A549 (cell line): ENCODE results near the gene RSRC2. TPM values are rescaled to one million over a fixed set of nuclear protein-coding genes. Genes with fewer than 3 reads are reported as not detected.
"Not testable (repeated sequence)": the region's sequence is repeated elsewhere in the genome, so short reads cannot be mapped to it uniquely, and the experiment has no call there.

Experiments
- ATAC-seq, 2 experiments: fragments of 200-7000 bp in 1 of 2; fragments of >200 bp in 1 of 2; cut with Nextera tagmentation in 1 of 2; cut with Tn5 transposase in 1 of 2; 3 replicates each; pipeline versions ENCODE4 v1.8.0 to v1.9.1; 2018 to 2020; ENCODE audit warnings: mild to moderate bottlenecking in 1 of 2, moderate library complexity in 1 of 2
- CTCF ChIA-PET: fragments of 300-600 bp; sonication (Branson Sonifier 250); formaldehyde crosslinking; extraction: SDS; loops from one replicate; lab custom pipeline; 2021; ENCODE audit warnings: antibody characterized with exemption, inconsistent platforms; lab: Yijun Ruan, JAX
- POLR2A ChIA-PET: fragments of 350-600 bp; formaldehyde crosslinking; extraction: SDS; loops from one replicate; lab custom pipeline; 2021; ENCODE audit warnings: antibody characterized with exemption, inconsistent platforms; lab: Yijun Ruan, JAX
- DNase-seq, 2 experiments: peaks; one replicate each; pipeline versions ENCODE4 v3.0.0 to v3.0.0-alpha.2; 2011 to 2016; ENCODE audit warnings: low read depth in 1 of 2, low spot score in 1 of 2
- FAIRE-seq: peaks from 2 replicates; lab custom pipeline; 2011; peaks lifted over from hg19 to GRCh38; lab: Jason Lieb, UNC
- H3K27ac ChIP-seq, 2 experiments: fragments of >200 bp; sonication (Bioruptor Twin); formaldehyde crosslinking; 3 replicates each; pipeline ENCODE4 v1.5.1; 2016 to 2017
- H3K4me1 ChIP-seq: fragments of >200 bp; sonication (Bioruptor Twin); formaldehyde crosslinking; 3 replicates; pipeline ENCODE4 v1.6.1; 2016
- H3K4me2 ChIP-seq: fragments of >200 bp; sonication (Bioruptor Twin); formaldehyde crosslinking; 3 replicates; pipeline ENCODE4 v1.6.1; 2016
- H3K4me3 ChIP-seq: fragments of >200 bp; sonication (Bioruptor Twin); formaldehyde crosslinking; 3 replicates; pipeline ENCODE4 v1.5.1; 2016
- H3K9me3 ChIP-seq: fragments of >200 bp; sonication (Bioruptor Twin); formaldehyde crosslinking; 3 replicates; pipeline ENCODE4 v1.6.1; 2016
- BCL3 ChIP-seq: fragments of >200 bp; sonication (Bioruptor Twin); formaldehyde crosslinking; IDR thresholded peaks from 3 replicates; pipeline ENCODE4 v1.6.1; 2016
- CBX8 ChIP-seq: fragments of 200-600 bp; sonication (generic); IDR thresholded peaks from 2 replicates; pipeline ENCODE4 v1.6.1; 2016
- CEBPB ChIP-seq, 2 experiments: fragments of >200 bp in 1 of 2; sonication (Bioruptor Twin) in 1 of 2; formaldehyde crosslinking in 1 of 2; IDR thresholded peaks; 2 replicates each; pipeline ENCODE4 v1.6.1; 2012 to 2016
- CHD2 ChIP-seq: fragments of 150-350 bp; IDR thresholded peaks from 2 replicates; pipeline ENCODE4 v1.6.1; 2014; ENCODE audit warnings: low read length; ENCODE audit not compliant: partially characterized antibody
- CTCF ChIP-seq: fragments of >200 bp; sonication (Bioruptor Twin); formaldehyde crosslinking; IDR thresholded peaks from 3 replicates; pipeline ENCODE4 v1.5.1; 2016
- EHMT2 ChIP-seq: fragments of 200-600 bp; sonication (generic); IDR thresholded peaks from 2 replicates; pipeline ENCODE4 v1.6.1; 2016; ENCODE audit warnings: antibody characterized with exemption, low read depth, mild to moderate bottlenecking, moderate library complexity
- EP300 ChIP-seq, 2 experiments: fragments of >200 bp; sonication (Bioruptor Twin); formaldehyde crosslinking; IDR thresholded peaks; 2 replicates in 1 of 2; 3 replicates in 1 of 2; pipeline ENCODE4 v1.6.1; 2016 to 2017
- FOXS1 ChIP-seq: fragments of 250-450 bp; sonication (Bioruptor Pico); IDR thresholded peaks from 2 replicates; pipeline ENCODE4 v1.5.0; 2020; ENCODE audit warnings: mild to moderate bottlenecking, moderate library complexity
- JUNB ChIP-seq: fragments of >200 bp; sonication (Bioruptor Twin); formaldehyde crosslinking; IDR thresholded peaks from 2 replicates; pipeline ENCODE4 v1.6.1; 2016
- KDM1A ChIP-seq: fragments of 200-600 bp; sonication (generic); IDR thresholded peaks from 2 replicates; pipeline ENCODE4 v1.6.1; 2016; ENCODE audit warnings: low read depth, mild to moderate bottlenecking
- KDM5A ChIP-seq: fragments of 200-600 bp; sonication (generic); IDR thresholded peaks from 2 replicates; pipeline ENCODE4 v1.6.1; 2016; ENCODE audit warnings: antibody characterized with exemption, mild to moderate bottlenecking
- MAZ ChIP-seq: fragments of 150-350 bp; IDR thresholded peaks from 2 replicates; pipeline ENCODE4 v1.6.1; 2014; ENCODE audit warnings: antibody characterized with exemption, low read depth, low read length, borderline replicate concordance
- NPAS2 ChIP-seq: fragments of 250-450 bp; sonication (Bioruptor Pico); IDR thresholded peaks from 2 replicates; pipeline ENCODE4 v1.8.0; 2022; ENCODE audit warnings: mild to moderate bottlenecking, moderate library complexity, borderline replicate concordance
- POLR2AphosphoS2 ChIP-seq: conservative IDR thresholded peaks from 2 replicates; pipeline ENCODE4 v1.6.1; 2012; ENCODE audit warnings: low read length, improper control_type of control experiment, inconsistent platforms
- RAD21 ChIP-seq, 2 experiments: fragments of >200 bp in 1 of 2; sonication (Bioruptor Twin) in 1 of 2; formaldehyde crosslinking in 1 of 2; IDR thresholded peaks in 1 of 2; conservative IDR thresholded peaks in 1 of 2; 2 replicates in 1 of 2; 3 replicates in 1 of 2; pipeline ENCODE4 v1.6.1; 2012 to 2018; ENCODE audit warnings: inconsistent platforms in 1 of 2
- RCOR1 ChIP-seq: fragments of 150-350 bp; IDR thresholded peaks from 2 replicates; pipeline ENCODE4 v1.6.1; 2014; ENCODE audit warnings: antibody characterized with exemption, low read length, low read depth
- REST ChIP-seq: fragments of 200-600 bp; sonication (generic); IDR thresholded peaks from 2 replicates; pipeline ENCODE4 v1.6.1; 2016; ENCODE audit warnings: antibody characterized with exemption, mild to moderate bottlenecking, moderate library complexity
- SMC3 ChIP-seq: fragments of >200 bp; sonication (Bioruptor Twin); formaldehyde crosslinking; IDR thresholded peaks from 3 replicates; pipeline ENCODE4 v1.6.1; 2018; ENCODE audit warnings: inconsistent platforms
- SREBF2 ChIP-seq: fragments of 450-650 bp; IDR thresholded peaks from 2 replicates; pipeline ENCODE4 v1.6.1; 2014; ENCODE audit warnings: mild to moderate bottlenecking, moderate library complexity
- USF2 ChIP-seq: fragments of 450-650 bp; IDR thresholded peaks from 2 replicates; pipeline ENCODE4 v1.6.1; 2014; ENCODE audit warnings: antibody characterized with exemption
- ZFP36 ChIP-seq: fragments of 450-650 bp; IDR thresholded peaks from 2 replicates; pipeline ENCODE4 v1.6.1; 2014; ENCODE audit warnings: borderline replicate concordance; ENCODE audit not compliant: partially characterized antibody
- ZNF302 ChIP-seq: fragments of 250-450 bp; sonication (Bioruptor Pico); IDR thresholded peaks from 2 replicates; pipeline ENCODE4 v1.9.0; 2021; ENCODE audit warnings: inconsistent platforms, mild to moderate bottlenecking, moderate library complexity
- WGBS: methylation state at CpG from one replicate; pipeline ENCODE4 v1.1.6; 2017; ENCODE audit errors: missing lambda C conversion rate; 5-methylcytosine and 5-hydroxymethylcytosine counted together
- polyA plus RNA-seq, 4 experiments: library from polyadenylated mRNA; depleted of rRNA in 3 of 4; stranded (reverse); fragments of >200 nt; fragmentation: RNase III in 1 of 4; extraction: RNeasy Plus Mini Kit Qiagen cat#74134 plus additional on column Dnase treatment in 1 of 4; gene quantifications; 2 replicates in 3 of 4; 3 replicates in 1 of 4; pipeline ENCODE4 v1.2.3, GENCODE V29; 2011 to 2017

Gene RSRC2
- polyA plus RNA-seq, 2 of the 4 experiments (the other 2 are of a cell fraction), result 72.8 to 83.3 TPM

- H3K4me2 ChIP-seq, result peak overlapping the region; percentile 57
- no peak for FAIRE-seq
- TF ChIP-seq CTCF (peak; percentile 84), KDM5A (no peak), RCOR1 (no peak), KDM1A (no peak), EP300 (IDR thresholded peaks at IDR 0.05) (no peak), CBX8 (no peak), ZFP36 (no peak), FOXS1 (CRISPR knock-in tag) (peak; percentile 28; the same call in 1 of the 2 replicates), NPAS2 (CRISPR knock-in tag) (no peak), MAZ (no peak), SREBF2 (no peak), RAD21 (conservative IDR thresholded peaks at IDR 0.05 in 1 of 2, IDR thresholded peaks at IDR 0.05 in 1 of 2) (peak; percentile 83 to 87), BCL3 (no peak), USF2 (no peak), ZNF302 (no peak), REST (no peak), SMC3 (peak; percentile 93), CEBPB (IDR thresholded peaks at IDR 0.05) (0 out of 4 replicates have a peak, but pooled peaks of 1 of the 2 experiments have one; percentile 32), EHMT2 (no peak), JUNB (no peak), POLR2AphosphoS2 (no peak), CHD2 (no peak)
Measured at GRCh38 chr12:122471324-122472226, 55.2 kb downstream of the RSRC2 start.

GRCh38 chr12:122470576-122470975, 56.2 kb downstream of the RSRC2 start:
- POLR2A ChIA-PET, result interaction anchor here (0.6 to 3.2 kb wide), 2 partner anchors 41 to 71 kb away, joined by 3 to 31 read pairs; no protein-coding TSS in a partner anchor
- FAIRE-seq, result not testable (repeated sequence)

More at GRCh38 chr12:122471324-122472226, 55.2 kb downstream of the RSRC2 start:
- DNase-seq, result peak; percentile 29 to 83
- peak overlapping the region; percentile 52 to 74 for H3K27ac ChIP-seq
- H3K9me3 ChIP-seq, result no peaks in the 10 kb centered on the region
- 20% methylated on average over 3 of the region's 3 CpGs for WGBS
- peak; percentile 75 to 77; a peak in 5 of 6 replicates for ATAC-seq
- POLR2A ChIA-PET, result interaction anchor here (0.7 to 3.2 kb wide), 8 partner anchors 17 to 247 kb away, joined by 3 to 31 read pairs (median 6); partner anchors contain the start of gene CLIP1
- no peak overlapping the region; the same call in 2 of the 3 replicates for H3K4me3 ChIP-seq
- H3K4me1 ChIP-seq, result peaks cover 6% of the 10 kb centered on the region
- CTCF ChIA-PET, result interaction anchor here (0.6 to 6.9 kb wide), 47 partner anchors 9 to 439 kb away, joined by 3 to 162 read pairs (median 5); partner anchors contain the start of gene CLIP1

GRCh38 chr12:122469856-122470255, 56.9 kb downstream of the RSRC2 start:
- ChIA-PET CTCF (interaction anchor here (0.8 to 6.9 kb wide), 7 partner anchors 28 to 135 kb away, joined by 3 to 162 read pairs (median 14); no protein-coding TSS in a partner anchor), POLR2A (interaction anchor here (3.2 kb wide), 1 partner anchor 70 kb away, joined by 31 read pairs; no protein-coding TSS in a partner anchor)
- not testable (repeated sequence) for H3K4me1 ChIP-seq, DNase-seq, H3K4me3 ChIP-seq, H3K9me3 ChIP-seq, H3K4me2 ChIP-seq, FAIRE-seq
- peak in 1 of 2 experiments; percentile 11; a peak in 2 of 6 replicates for ATAC-seq
- H3K27ac ChIP-seq, result peak overlapping the region in 1 of 2 experiments; percentile 61; a peak in 3 of 6 replicates
- 91% methylated on average over 6 of the region's 6 CpGs for WGBS

More at GRCh38 chr12:122470576-122470975, 56.2 kb downstream of the RSRC2 start:
- not testable (repeated sequence) for H3K4me2 ChIP-seq, H3K4me1 ChIP-seq, H3K4me3 ChIP-seq, DNase-seq, H3K9me3 ChIP-seq, ATAC-seq
- peak overlapping the region in 1 of 2 experiments; percentile 74; a peak in 2 of 6 replicates for H3K27ac ChIP-seq
- 85% methylated on average over 7 of the region's 7 CpGs for WGBS
- CTCF ChIA-PET, result interaction anchor here (1.0 to 6.9 kb wide), 22 partner anchors 9 to 209 kb away, joined by 3 to 162 read pairs (median 7); partner anchors contain the start of gene CLIP1
